NCI-H2107 treated with DMSO at 0.1 percent for 48 hours (cell line): Measurements from ENCODE around the gene FAM228B.
"Not testable (repeated sequence)": the region's sequence is repeated elsewhere in the genome, so short reads cannot be mapped to it uniquely, and the experiment has no call there.

Experiments
- DNase-seq: peaks from one replicate; lab custom pipeline; 2025; ENCODE audit not compliant: unreplicated experiment; lab: John Stamatoyannopoulos, UW

The FAM228B gene

DNA sequence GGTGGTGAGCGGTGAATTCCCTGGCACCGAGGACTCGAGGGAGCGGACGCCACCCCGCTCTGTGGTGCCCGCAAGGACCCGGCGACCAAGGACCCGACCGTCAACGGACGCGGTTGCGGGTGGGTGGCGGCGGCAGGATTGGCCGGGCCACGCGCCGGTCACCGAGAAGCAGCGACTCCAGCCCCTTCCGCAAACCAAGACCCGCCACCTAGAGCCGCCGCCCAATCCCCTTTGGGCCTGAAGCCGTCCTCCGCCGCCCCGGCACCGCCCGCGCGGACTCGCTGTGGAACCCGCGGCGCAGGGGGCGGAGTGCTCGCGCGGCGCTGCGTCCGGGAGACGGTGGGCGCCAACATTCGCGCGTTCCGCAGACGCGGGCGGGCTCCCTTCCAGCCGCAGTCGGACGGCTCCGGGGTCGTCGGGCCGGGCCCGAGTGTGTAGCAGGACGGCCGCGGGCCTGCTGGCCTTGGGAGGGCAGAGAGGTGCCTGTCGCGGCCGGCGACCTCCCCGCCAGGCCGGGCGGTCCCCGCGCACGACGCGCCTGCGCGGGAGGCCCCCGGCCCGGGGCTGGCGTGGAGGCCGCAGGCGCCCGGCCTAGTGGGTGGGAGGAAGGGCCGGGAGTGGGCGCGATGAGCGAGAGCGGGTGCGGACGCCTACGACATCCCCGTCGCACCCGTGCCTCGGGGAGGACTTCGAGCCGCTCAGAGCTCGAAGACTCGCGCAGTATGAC, at the start of gene FAM228B, which contains the start of gene PFN4:
FAM228B (plus strand) TSS at position 275 of the 727 bp plus-strand sequence. CDS start 893 bp downstream, outside the sequence.
PFN4 (minus strand) TSS at position 140 of the 727 bp plus-strand sequence. CDS start 799 bp downstream, outside the sequence.
- DNase-seq = peak; percentile 86

DNA sequence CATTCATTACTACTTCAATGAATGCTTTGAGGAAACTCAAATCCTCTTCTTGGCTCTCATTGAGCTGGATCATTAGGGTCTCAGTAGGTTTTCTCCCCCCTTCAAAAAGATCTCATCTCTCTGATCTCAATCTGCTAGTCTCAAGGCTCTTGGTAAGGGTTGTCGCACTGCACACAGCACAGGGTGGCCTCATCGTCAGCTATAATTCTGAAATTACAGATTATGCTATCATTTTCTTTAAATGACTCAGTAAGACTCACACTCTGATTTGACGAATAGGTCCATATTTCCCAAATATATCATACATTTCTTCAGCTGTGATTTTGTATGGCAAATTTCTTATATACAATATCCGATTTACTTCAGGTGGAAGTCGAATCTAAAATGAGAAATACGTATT, 49.5 kb upstream of the FAM228B start:
- DNase-seq = no peak

DNA sequence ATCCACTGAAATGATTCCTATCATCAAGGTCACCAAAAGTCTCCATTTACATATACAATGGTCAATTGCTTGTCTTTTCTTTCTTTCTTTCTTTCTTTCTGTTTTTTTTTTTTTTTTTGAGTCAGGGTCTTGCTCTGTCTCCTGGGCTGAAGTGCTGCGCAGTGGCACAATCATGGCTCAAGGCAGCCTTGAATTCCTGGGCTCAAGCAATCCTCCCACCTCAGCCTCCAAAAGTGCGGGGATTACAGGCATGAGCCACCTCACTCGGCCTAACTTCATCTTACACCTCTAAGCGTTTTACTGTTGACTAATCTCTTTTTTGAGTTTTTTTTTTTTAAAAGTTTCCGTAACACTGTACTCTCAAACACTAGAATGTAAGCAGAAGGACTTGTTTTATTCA, 48.0 kb upstream of the FAM228B start:
- no peak for DNase-seq

DNA sequence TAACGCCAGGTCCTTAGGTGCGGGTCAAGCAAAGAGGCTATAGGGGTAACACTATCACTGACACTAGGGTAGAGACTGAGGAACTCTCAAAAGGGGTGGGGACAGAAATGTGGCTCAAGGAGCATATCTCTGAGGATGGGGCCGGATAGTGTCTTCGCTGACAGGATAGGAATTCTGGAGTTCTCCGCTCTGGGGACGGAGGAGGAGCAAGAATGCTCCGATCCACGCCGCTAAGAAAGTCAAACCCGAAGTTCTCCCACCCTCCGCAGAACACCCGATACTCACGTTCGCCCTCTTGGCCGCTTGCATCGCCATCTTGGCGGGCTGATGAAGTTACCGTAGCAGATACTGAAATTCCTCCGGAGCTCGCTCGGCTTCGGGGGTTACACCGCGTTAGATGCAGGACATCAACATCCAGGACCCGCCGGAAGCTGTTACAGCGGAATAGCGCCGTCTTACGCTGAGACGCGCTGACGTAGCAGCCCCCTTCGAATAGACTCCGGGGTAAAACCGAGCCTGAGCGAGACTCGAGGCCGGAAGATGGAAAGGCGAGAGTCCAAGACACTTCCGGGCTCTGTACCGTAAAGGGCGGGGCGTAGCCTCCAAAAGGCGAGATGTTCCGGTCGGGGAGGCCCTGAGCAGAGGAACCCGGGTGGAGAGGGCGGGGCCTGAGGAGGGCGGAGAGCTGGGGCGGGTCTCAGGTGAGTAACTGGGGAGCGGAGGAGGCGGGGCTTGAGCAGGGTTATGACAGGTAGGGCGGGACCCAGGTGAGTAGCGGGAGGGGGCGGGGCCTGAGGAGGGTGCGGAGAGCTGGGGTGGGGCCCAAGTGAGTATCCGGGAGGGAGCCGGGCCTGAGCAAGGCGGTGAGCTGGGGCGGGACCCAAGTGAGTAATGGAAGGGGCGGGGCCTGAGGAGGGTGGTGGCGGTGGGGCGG, 47.1 kb upstream of the FAM228B start, which contains the start of gene SF3B6:
SF3B6 (minus strand) TSS at position 412 of the 934 bp plus-strand sequence; CDS start at position 315, 97 bp downstream.
- peak; percentile 97 for DNase-seq

DNA sequence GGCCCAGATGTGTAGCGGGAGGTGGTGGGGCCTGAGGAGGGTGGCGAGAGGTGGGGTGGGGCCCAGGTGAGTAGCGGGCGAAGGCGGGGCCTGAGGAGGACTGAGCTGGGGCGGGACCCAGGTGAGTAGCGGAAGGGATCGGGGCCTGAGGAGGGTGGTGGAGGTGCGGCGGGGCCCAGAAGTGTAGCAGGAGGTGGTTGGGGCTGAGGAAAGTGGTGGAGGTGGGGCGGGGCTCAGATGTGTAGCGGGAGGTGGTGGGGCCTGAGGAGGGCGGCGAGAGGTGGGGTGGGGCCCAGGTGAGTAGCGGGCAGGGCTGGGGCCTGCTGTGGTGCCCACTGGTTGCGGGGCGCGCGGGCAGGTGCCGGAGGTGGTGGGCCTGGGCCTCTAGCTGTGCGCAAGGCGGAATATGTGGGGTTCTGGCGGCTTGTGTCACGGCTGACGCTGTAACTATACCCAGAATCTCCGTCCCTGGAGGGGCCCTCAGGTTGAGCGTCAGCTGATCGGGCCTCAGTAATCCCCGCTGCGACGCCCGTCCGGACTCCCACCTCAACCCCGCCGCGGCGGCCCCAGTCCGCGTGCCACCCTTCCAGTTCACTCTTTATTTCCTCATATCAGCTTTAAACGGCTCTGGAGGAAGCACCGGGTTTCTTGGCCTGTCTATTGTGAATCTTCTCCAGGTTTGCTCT, 46.3 kb upstream of the FAM228B start:
- DNase-seq = peak; percentile 12

DNA sequence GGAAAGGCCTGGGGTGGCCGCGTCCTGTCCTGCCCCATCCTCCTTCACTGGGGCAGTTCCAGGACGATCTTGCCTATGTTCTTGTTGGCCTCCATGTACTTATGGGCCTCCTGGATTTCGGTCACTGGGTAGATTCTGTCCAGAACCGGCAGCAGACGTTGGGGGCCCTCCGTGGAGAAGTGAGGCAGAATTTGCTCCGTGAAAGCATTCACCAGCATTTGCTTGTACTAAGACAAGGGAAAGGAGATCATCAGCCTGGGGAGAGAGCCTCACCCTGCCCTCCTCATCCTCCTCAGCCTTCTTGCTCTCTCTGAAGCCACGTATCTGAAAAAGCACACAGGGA, 45.8 kb upstream of the FAM228B start:
- no peak for DNase-seq

DNA sequence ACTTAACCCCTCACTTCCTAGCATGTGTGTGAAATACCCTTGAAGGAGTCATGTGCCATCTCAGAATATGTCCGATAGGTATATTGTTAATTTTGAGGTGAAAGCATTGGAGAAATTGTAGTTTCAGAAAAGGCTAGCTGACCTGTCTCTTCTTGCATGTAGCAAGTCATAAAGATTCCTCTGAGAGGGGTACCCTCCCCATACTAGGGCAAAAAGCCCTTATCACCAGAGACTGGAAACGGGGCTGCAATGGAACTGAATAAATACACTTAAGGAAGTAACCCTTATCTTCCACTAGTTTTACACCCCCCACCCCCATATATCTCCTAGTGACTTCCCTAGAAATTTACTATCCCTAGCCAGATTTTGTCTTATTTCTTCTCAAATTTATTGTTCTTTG, 45.4 kb upstream of the FAM228B start:
- no peak for DNase-seq

DNA sequence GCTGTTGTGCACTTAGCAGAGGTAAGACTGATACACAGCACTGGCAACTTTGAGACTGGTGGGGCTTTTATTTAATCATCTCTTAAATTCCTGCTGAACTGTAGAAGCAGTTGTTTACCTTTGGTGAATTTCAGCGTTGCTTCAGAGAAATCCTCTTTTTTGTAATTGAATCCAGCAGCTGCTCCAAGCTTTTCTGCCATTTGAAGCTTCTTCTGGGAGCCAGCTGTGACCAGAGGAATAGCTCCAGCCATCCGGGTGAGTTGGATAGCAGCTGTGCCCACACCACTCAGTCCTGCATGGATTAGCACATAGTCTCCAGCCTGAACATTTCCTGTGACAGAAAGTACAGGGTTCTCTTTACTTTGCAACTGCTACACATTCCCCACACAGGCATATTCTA, 42.6 kb upstream of the FAM228B start:
- peak; percentile 20 for DNase-seq

DNA sequence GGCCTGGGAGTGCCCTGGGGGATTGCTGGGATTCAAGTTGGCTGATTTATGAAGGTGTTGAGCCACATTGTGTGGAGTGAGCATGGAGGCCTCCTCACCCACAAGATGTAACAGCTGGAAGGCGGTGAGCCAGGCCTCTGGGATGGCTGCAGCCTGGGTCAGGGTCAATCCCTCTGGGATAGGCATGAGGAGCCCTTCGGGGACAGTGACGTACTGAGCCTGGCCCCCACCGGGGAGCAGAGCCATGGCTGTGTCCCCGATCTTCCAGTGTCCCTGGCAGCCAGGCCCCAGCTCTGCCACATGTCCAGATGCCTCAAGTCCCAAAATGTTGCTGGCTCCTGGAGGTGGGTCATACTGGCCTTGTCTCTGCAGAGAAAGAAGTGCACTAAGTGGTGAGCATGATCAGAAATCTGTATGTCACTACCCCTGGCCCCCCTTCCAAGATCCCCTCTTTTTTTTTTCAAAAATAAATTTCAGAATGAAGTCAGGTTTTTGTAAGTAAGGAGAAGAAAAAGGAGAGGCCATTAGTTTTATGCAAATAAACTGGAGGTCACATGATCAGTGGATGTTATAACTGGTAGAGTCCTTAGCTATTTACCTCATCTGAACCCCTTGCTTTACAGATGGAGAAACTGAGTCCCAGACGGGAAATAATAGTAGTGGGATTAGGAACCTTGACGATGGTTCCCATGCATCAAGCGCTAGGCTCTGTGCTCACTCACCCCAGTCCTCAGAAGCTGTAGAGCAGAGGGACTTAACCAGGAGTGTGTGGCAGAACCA, 40.3 kb upstream of the FAM228B start:
- no peak for DNase-seq

DNA sequence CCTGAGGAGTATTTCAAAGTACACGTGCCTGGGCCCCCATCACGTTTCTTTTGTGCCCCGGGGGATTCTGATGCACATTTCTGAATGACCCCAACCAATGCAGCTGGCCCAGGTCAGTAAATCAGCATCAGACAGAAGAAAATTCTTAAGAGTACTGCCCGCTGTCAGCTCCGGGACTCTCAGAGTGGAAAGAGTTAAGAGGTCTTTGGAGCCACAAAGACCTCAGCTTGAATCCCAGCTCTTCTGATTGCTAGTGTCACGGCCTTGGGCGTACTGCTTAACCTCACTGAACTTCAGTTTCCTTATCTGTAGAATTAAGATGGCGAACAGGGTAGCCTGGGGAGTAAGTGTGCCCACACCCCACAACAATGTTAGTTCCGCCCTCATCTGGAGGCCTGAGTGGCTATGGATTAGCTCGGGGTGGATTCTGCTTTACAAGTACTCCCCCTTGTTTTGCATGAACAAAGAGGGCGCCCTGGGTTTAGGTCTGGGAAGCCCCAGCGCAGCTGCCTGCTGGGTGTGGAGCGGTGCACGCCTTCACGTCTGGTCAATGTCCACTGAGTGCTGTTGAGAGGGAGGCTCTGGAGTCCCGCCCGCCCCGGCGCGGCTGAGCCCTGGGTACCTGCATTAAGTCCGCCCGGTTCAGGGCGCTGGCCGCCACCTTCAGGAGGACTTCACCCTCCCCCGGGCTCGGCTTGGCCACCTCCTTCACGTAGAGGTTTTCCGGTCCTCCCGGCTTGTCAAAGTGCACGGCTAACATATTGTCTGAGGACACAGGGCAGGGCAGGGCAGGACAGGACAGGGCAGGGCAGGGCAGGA, 39.5 kb upstream of the FAM228B start:
- peak; percentile 54 for DNase-seq

DNA sequence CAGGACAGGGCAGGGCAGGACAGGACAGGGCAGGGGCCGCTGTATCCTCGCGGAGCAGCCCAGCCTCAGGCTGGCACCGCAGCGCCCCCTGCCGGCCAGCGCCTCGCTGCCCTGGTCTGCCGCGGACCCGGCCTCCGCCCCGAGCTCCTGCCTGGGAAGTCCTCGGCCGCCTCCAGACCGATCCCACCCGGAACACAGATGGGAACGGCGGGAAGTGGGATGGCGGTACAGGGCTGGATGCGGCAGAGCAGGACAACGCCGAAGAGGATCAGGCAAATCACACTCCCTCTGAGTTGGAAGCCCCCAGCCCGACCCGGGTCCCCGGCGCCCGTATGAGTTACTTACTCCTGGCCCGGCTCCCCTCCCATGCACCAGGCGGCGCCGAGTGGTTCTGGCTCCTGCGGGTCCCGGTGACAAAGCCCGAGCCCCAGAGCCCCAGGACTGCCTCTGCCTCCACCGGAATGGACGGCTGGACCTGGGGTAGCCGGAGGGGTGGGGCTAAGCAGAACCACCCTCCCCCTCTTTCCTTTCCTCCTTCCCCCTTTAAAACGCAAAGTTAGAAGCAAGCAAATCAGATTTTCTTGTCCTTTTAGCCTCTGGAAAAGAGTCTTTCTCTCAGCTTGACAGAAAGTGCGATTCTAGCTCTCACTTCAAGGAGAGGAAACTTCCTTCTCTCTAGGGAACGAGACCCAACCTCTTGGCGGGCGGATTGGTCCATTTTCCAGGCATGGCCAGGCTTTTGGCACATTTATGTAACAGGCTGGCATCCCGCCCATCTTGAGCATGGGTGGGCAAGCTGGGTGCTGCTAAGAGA, 38.7 kb upstream of the FAM228B start, which contains the start of gene TP53I3:
TP53I3 (minus strand) TSS at position 449 of the 814 bp plus-strand sequence. CDS start 508 bp downstream, outside the sequence.
- peak; percentile 43 for DNase-seq

DNA sequence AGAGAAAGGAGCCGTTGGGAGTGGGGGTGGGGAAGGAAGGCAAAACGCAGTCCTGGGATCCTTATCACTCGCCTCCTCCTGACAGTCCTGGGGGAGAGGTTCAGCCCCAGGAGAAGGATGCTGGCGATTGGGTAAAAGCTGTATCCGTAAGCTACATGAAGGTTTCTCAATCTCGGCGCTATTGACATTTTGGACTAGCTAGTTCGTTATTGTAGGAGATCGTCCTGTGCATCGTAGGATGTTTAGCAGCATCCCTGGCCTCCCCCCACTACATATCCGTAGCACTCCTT, 38.1 kb upstream of the FAM228B start:
- no peak for DNase-seq

DNA sequence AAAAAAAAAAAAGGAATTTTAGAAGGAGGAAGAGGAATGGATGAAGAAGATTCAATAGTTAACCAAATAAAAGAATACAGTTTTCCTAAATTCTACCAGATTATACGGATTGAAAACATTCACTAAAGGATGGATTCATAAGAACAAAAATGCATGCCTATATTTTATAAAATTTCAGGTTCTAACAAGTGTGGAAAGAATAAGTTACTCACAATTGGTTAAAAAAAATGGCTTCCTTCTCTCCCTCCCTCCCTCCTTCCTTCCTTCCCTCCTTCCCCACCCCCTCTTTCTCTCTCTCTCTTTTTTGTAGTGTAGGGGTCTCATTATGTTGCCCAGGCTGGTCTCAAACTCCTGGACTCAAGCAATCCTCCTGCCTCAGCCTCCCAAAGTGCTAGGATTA, 37.0 kb upstream of the FAM228B start:
- no peak for DNase-seq

DNA sequence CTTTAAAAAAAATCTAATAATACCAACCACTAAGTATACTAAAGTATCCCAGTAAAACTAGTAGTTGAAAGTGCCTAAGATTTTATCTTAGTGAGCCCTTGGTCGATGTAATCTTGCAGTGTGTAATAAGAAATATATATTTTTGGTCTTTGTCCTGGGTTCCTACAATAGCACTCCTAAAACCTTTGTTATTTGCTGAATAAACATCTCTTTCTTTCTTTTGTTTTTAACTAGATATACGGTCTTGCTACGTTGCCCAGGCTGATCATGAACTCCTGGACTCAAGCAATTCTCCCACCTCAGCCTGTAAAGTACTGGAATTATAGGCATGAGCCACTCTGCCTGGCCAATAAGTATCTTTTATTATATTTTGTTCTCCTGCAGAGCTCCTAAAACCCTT, 36.2 kb upstream of the FAM228B start:
- DNase-seq = no peak

DNA sequence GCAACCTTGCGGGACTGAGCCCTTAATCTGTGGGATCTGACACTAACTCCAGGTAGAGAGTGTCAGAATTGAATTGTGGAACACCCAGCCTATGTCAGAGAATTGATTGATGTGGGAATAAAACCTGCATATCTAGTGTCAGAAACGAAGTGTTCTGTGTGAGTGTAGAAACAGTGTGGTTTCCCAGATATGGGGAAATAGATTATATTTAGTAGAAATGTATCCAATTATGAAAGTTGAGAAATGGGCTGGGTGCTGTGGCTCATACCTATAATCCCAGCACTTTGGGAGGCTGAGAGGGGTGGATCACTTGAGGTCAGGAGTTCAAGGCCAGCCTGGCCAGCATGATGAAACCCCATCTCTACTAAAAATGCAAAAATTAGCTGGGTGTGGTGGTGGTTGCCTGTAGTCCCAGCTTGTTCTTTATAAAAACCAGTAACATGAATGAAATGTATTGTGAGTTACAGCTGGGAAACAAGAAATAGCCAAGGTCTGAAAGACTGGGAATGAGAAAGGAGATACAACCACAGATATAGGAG, 34.4 kb upstream of the FAM228B start:
- DNase-seq = no peak

DNA sequence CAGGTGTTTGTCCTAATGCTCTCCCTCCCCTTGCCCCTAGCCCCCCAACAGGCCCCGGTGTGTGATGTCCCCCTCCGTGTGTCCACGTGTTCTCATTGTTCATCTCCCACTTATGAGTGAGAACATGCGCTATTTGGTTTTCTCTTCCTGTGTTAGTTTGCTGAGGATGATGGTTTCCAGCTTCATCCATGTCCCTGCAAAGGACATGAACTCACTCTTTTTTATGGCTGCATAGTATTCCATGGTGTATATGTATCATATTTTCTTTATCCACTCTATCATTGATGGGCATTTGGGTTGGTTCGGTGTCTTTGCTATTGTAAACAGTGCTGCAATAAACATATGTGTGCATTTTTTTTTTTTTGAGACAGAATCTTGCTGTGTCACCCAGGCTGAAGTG, 30.0 kb upstream of the FAM228B start:
- DNase-seq = not testable (repeated sequence)

DNA sequence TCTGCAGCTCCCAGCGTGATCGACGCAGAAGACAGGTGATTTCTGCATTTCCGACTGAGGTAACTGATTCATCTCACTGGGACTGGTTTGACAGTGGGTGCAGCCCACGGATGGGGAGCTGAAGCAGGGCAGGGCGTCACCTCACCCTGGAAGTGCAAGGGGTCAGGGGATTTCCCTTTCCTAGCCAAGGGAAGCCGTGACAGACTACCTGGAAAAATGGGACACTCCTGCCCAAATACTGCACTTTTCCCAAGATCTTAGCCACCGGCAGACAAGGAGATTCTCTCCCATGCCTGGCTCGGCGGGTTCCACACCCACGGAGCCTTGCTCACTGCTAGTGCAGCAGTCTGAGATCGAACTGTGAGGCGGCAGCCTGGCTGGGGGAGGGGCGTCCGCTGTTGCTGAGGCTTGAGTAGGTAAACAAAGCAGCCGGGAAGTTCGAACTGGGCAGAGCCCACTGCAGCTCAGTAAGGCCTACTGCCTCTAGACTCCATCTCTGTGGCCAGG, 28.0 kb upstream of the FAM228B start:
- not testable (repeated sequence) for DNase-seq

DNA sequence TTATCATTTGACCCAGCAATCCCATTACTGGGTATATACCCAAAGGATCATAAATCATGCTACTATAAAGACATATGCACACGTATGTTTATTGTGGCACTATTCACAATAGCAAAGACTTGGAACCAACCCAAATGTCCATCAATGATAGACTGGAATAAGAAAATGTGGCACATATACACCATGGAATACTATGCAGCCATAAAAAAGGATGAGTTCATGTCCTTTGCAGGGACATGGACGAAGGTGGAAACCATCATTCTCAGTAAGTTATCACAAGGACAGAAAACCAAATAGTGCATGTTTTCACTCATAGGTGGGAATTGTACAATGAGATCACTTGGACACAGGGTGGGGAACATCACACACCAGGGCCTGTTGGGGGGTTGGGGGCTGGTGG, 22.5 kb upstream of the FAM228B start:
- DNase-seq = not testable (repeated sequence)
